Endodermal cell (in vitro differentiated cells): Measurements from ENCODE around the gene SUGP1. TPM values are rescaled to one million over a fixed set of nuclear protein-coding genes. Genes with fewer than 3 reads are reported as not detected.

Experiments used
- DNase-seq: peaks from one replicate; pipeline ENCODE4 v3.0.0-alpha.2; 2017
- H3K27ac ChIP-seq: 2 replicates; pipeline ENCODE4 v1.5.1; 2013; ENCODE audit warnings: mild to moderate bottlenecking, low read depth, low read length, moderate library complexity
- H3K27me3 ChIP-seq: 2 replicates; pipeline ENCODE4 v1.6.1; 2013; ENCODE audit warnings: mild to moderate bottlenecking, low read length, moderate library complexity; ENCODE audit not compliant: insufficient read depth, control insufficient read depth, poor library complexity, severe bottlenecking
- H3K36me3 ChIP-seq: 2 replicates; pipeline ENCODE4 v1.7.0; 2013; ENCODE audit warnings: mild to moderate bottlenecking, low read length, moderate library complexity; ENCODE audit not compliant: control insufficient read depth, insufficient read depth
- H3K4me1 ChIP-seq: one replicate; pipeline ENCODE4 v1.7.0; 2013; ENCODE audit warnings: low read length; ENCODE audit not compliant: control insufficient read depth, insufficient read depth
- H3K4me3 ChIP-seq: 2 replicates; pipeline ENCODE4 v1.5.1; 2013; ENCODE audit warnings: mild to moderate bottlenecking, low read length, moderate library complexity
- H3K9ac ChIP-seq: 2 replicates; pipeline ENCODE4 v1.6.1; 2013; ENCODE audit warnings: mild to moderate bottlenecking, low read length, moderate library complexity; ENCODE audit not compliant: poor library complexity, severe bottlenecking; ENCODE audit errors: extremely low read depth
- H3K9me3 ChIP-seq: 2 replicates; pipeline ENCODE4 v1.6.1; 2013; ENCODE audit warnings: mild to moderate bottlenecking, low read length, moderate library complexity; ENCODE audit not compliant: control insufficient read depth
- H3K27ac Mint-ChIP-seq: 2 replicates; pipeline ENCODE4 v1.8.0; 2020; ENCODE audit warnings: mixed read lengths
- H3K27me3 Mint-ChIP-seq: 2 replicates; pipeline ENCODE4 v1.8.0; 2021; ENCODE audit warnings: mild to moderate bottlenecking, mixed read lengths; ENCODE audit not compliant: insufficient read depth
- H3K36me3 Mint-ChIP-seq: 2 replicates; pipeline ENCODE4 v1.8.0; 2020; ENCODE audit warnings: low read depth, mixed read lengths
- H3K4me1 Mint-ChIP-seq: 2 replicates; pipeline ENCODE4 v1.8.0; 2020; ENCODE audit warnings: mixed read lengths
- H3K4me3 Mint-ChIP-seq: 2 replicates; pipeline ENCODE4 v1.8.0; 2020; ENCODE audit warnings: mild to moderate bottlenecking, moderate library complexity, mixed read lengths
- H3K9me3 Mint-ChIP-seq: 2 replicates; pipeline ENCODE4 v1.8.0; 2020; ENCODE audit warnings: mild to moderate bottlenecking, mixed read lengths
- CTCF ChIP-seq: fragments of 200-600 bp; sonication (generic); conservative IDR thresholded peaks from 2 replicates; pipeline ENCODE4 v1.5.0; 2021; ENCODE audit warnings: antibody characterized with exemption, mild to moderate bottlenecking
- WGBS, 2 experiments: methylation state at CpG; one replicate each; pipeline versions ENCODE4 v1.1.5 to v1.1.7; 2013; ENCODE audit warnings: missing lambda C conversion rate in 2 of 2, mixed read lengths in 1 of 2; ENCODE audit not compliant: insufficient coverage in 1 of 2, insufficient read length in 1 of 2; 5-methylcytosine and 5-hydroxymethylcytosine counted together
- total RNA-seq, 2 donors: library from RNA; stranded (reverse); fragmentation: NEBNext Ultra II Directional in 1 of 2; extraction: Animal tissue kit (Norgen Biotek cat#: 25700) in 1 of 2; gene quantifications; 2 replicates in 1 of 2; 3 replicates in 1 of 2; pipeline ENCODE4 v1.2.1, GENCODE V29; 2021

SUGP1 gene
- total RNA-seq, 2 donors from 2014 or later: 72.2 to 75.5 TPM

GRCh38 chr19:19276386-19276785, 43.9 kb downstream of the SUGP1 start:
- Histone ChIP-seq H3K27me3 (no peaks in the 10 kb centered on the region), H3K9me3 (no peaks in the 10 kb centered on the region), H3K4me3 (no peak overlapping the region), H3K27ac (no peak overlapping the region), H3K4me1 (no peaks in the 10 kb centered on the region), H3K36me3 (peaks cover 38% of the 10 kb centered on the region), H3K9ac (no peak overlapping the region)
- no peak overlapping the region for H3K4me3 Mint-ChIP-seq
- peaks cover 3% of the 10 kb centered on the region for H3K4me1 Mint-ChIP-seq
- WGBS, 2 experiments: 93 to 94% methylated on average over 9 to 12 of the region's 12 CpGs
- no peak for TF ChIP-seq CTCF
- no peak overlapping the region for H3K27ac Mint-ChIP-seq
- DNase-seq: no peak
- H3K9me3 Mint-ChIP-seq: no peaks in the 10 kb centered on the region
- peaks cover 23% of the 10 kb centered on the region for H3K36me3 Mint-ChIP-seq
- peaks cover 18% of the 10 kb centered on the region for H3K27me3 Mint-ChIP-seq

GRCh38 chr19:19274716-19275565, 45.4 kb downstream of the SUGP1 start:
- DNase-seq: no peak
- Mint-ChIP-seq H3K36me3 (peaks cover 18% of the 10 kb centered on the region), H3K27me3 (peaks cover 25% of the 10 kb centered on the region), H3K9me3 (no peaks in the 10 kb centered on the region), H3K4me3 (no peak overlapping the region), H3K27ac (no peak overlapping the region), H3K4me1 (peaks cover 3% of the 10 kb centered on the region)
- Histone ChIP-seq H3K36me3 (peaks cover 26% of the 10 kb centered on the region), H3K4me1 (no peaks in the 10 kb centered on the region), H3K4me3 (no peak overlapping the region), H3K27ac (no peak overlapping the region), H3K9ac (no peak overlapping the region), H3K27me3 (no peaks in the 10 kb centered on the region), H3K9me3 (no peaks in the 10 kb centered on the region)
- no peak for TF ChIP-seq CTCF
- WGBS, 2 experiments: 90 to 93% methylated on average over 5 to 9 of the region's 9 CpGs

- Histone ChIP-seq H3K36me3 (peaks cover 24% of the 10 kb centered on the region), H3K4me1 (no peaks in the 10 kb centered on the region), H3K4me3 (no peak overlapping the region), H3K9me3 (no peaks in the 10 kb centered on the region), H3K27me3 (no peaks in the 10 kb centered on the region), H3K27ac (no peak overlapping the region), H3K9ac (no peak overlapping the region)
- DNase-seq: peak; percentile 48
- H3K4me3 Mint-ChIP-seq: peak overlapping the region; percentile 56
- H3K4me1 Mint-ChIP-seq: peaks cover 3% of the 10 kb centered on the region
- peaks cover 18% of the 10 kb centered on the region for H3K36me3 Mint-ChIP-seq
- H3K9me3 Mint-ChIP-seq: no peaks in the 10 kb centered on the region
- no peak for TF ChIP-seq CTCF
- WGBS, 2 experiments: 87 to 89% methylated on average over 4 to 8 of the region's 8 CpGs
- H3K27ac Mint-ChIP-seq: no peak overlapping the region
- peaks cover 28% of the 10 kb centered on the region for H3K27me3 Mint-ChIP-seq
Measured at GRCh38 chr19:19274146-19274545, 46.2 kb downstream of the SUGP1 start.
